Activated CD4-positive, alpha-beta T cell treated with anti-CD3 and anti-CD28 coated beads, Interleukin-2, amount 10 ng/mL, durations not matched to agents 24 days and 14 days (primary cell): ENCODE measurements around the gene IPO4. TPM values are rescaled to one million over a fixed set of nuclear protein-coding genes. Genes with fewer than 3 reads are reported as not detected.
A peak's percentile ranks its signal among the peaks of the same experiment; 100 is the strongest.

ENCODE experiments used
- DNase-seq: peaks from one replicate; pipeline ENCODE4 v3.0.0; 2022
- H3K27ac Mint-ChIP-seq: one replicate; pipeline ENCODE4 v1.8.0; 2022; ENCODE audit warnings: mild to moderate bottlenecking, mixed read lengths
- H3K27me3 Mint-ChIP-seq: one replicate; pipeline ENCODE4 v1.8.0; 2022; ENCODE audit warnings: mixed read lengths
- H3K36me3 Mint-ChIP-seq: one replicate; pipeline ENCODE4 v1.8.0; 2022; ENCODE audit warnings: low read depth, mild to moderate bottlenecking, mixed read lengths
- H3K4me1 Mint-ChIP-seq: one replicate; pipeline ENCODE4 v1.8.0; 2021; ENCODE audit warnings: mixed read lengths
- H3K4me3 Mint-ChIP-seq: one replicate; pipeline ENCODE4 v1.8.0; 2022; ENCODE audit warnings: mild to moderate bottlenecking, moderate library complexity, mixed read lengths
- H3K9me3 Mint-ChIP-seq: one replicate; pipeline ENCODE4 v1.8.0; 2021; ENCODE audit warnings: mixed read lengths
- intact Hi-C: fragments of 100-400 bp; cut with micrococcal nuclease; formaldehyde crosslinking; loops from one replicate; pipeline ENCODE4 v1.15.1; 2023
- total RNA-seq: library from RNA; stranded (reverse); gene quantifications from 2 replicates; pipeline ENCODE4 v1.2.3, GENCODE V29; 2022

Gene IPO4, protein sequence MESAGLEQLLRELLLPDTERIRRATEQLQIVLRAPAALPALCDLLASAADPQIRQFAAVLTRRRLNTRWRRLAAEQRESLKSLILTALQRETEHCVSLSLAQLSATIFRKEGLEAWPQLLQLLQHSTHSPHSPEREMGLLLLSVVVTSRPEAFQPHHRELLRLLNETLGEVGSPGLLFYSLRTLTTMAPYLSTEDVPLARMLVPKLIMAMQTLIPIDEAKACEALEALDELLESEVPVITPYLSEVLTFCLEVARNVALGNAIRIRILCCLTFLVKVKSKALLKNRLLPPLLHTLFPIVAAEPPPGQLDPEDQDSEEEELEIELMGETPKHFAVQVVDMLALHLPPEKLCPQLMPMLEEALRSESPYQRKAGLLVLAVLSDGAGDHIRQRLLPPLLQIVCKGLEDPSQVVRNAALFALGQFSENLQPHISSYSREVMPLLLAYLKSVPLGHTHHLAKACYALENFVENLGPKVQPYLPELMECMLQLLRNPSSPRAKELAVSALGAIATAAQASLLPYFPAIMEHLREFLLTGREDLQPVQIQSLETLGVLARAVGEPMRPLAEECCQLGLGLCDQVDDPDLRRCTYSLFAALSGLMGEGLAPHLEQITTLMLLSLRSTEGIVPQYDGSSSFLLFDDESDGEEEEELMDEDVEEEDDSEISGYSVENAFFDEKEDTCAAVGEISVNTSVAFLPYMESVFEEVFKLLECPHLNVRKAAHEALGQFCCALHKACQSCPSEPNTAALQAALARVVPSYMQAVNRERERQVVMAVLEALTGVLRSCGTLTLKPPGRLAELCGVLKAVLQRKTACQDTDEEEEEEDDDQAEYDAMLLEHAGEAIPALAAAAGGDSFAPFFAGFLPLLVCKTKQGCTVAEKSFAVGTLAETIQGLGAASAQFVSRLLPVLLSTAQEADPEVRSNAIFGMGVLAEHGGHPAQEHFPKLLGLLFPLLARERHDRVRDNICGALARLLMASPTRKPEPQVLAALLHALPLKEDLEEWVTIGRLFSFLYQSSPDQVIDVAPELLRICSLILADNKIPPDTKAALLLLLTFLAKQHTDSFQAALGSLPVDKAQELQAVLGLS
- total RNA-seq: 107 and 112 TPM in 2 replicates

DNA sequence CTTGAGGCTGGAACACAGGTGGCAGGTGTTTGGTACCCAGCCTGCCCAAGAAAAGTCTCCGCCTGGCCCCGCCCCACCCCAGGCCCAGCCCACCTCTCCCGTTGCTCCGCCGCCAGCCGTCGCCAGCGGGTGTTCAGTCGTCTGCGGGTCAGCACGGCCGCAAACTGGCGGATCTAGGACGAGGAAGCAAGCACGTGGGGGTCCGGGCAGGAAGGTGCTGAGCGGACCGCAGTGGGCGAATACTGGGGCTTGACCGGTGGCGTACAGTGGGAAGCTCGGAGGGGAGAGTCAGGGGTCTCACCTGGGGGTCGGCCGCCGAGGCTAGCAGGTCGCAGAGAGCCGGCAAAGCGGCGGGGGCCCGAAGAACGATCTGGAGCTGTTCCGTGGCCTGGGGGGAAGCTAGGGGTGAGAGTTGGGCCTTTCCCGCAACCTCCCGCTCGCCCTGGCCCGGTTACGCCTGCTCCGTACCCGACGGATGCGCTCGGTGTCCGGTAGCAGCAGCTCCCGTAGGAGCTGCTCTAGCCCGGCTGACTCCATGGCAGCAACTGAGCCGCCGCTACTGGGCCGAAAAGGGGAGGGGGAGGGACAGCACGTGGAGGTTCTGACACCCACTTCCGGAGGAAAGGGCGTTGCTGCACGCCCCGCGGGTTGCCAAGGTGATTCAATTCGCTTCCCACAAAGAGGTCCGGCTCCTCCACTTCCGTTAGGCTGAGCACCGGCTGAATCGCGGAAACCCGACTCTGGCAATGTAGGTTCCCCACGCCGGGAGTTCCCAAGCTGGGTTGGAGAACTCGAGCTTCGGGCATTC is at the start of gene IPO4:
Gene IPO4, minus strand, starts transcription at position 566 of the 808 bp plus-strand sequence. Its CDS starts 29 bp downstream, at position 537.
- peak; percentile 98 for DNase-seq
- Mint-ChIP-seq H3K4me3 (peak within 1 kb of the TSS; percentile 92), H3K4me1 (peaks cover 33% of the 10 kb centered on the region), H3K27ac (peak within 1 kb of the TSS; percentile 93), H3K36me3 (peaks cover 56% of the 10 kb centered on the region), H3K27me3 (no peaks in the 10 kb centered on the region), H3K9me3 (no peaks in the 10 kb centered on the region)
- intact Hi-C loops: loop anchor here (1.0 to 2.0 kb wide), 4 partner anchors 27 to 54 kb away; partner anchors contain the start of genes GMPR2, IRF9, NEDD8 and PSME2

- peaks cover 66% of the 10 kb centered on the region for H3K4me1 Mint-ChIP-seq
- no peaks in the 10 kb centered on the region for H3K27me3 Mint-ChIP-seq
- no peaks in the 10 kb centered on the region for H3K9me3 Mint-ChIP-seq
- no peak overlapping the region for H3K27ac Mint-ChIP-seq
- intact Hi-C loops: no loop called here
- no peak overlapping the region for H3K4me3 Mint-ChIP-seq
- no peak for DNase-seq
- peaks cover 66% of the 10 kb centered on the region for H3K36me3 Mint-ChIP-seq
These were observed 49.5 kb upstream of the IPO4 start for GRCh38 chr14:24238123-24238522.

DNA sequence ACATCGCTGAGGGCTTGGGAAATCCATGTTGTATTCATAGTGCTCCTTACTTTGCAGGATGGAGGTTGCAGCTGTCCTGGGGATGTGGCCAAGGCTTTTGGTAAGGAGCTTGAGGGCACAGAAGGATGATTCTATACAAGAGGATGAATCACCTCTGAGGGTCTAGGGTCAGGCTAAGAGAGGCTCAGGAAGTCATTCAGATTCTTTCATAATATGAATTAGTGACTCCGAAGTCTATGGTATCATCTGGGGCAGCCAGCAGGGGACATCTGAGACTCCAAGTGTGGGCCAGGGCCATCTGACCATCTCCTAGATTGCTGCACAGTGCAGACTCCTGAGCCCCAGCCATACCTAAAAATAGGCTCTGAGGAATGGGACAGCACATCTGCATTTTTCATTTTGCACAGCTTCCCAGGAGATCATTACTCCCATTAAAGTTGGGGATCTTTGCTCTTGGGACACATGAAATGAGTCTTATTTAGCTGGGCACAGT is 48.9 kb upstream of the IPO4 start:
- Mint-ChIP-seq H3K27ac (no peak overlapping the region), H3K36me3 (peaks cover 66% of the 10 kb centered on the region), H3K4me3 (no peak overlapping the region)

GRCh38 chr14:24236689-24237462 is 48.3 kb upstream of the IPO4 start:
- intact Hi-C loops: no loop called here
- H3K9me3 Mint-ChIP-seq: no peaks in the 10 kb centered on the region
- no peak for DNase-seq
- peaks cover 64% of the 10 kb centered on the region for H3K36me3 Mint-ChIP-seq
- H3K4me1 Mint-ChIP-seq: peaks cover 60% of the 10 kb centered on the region
- no peak overlapping the region for H3K4me3 Mint-ChIP-seq
- H3K27ac Mint-ChIP-seq: no peak overlapping the region
- no peaks in the 10 kb centered on the region for H3K27me3 Mint-ChIP-seq

More for the DNA sequence above, 48.9 kb upstream of the IPO4 start:
- Mint-ChIP-seq H3K27me3 (no peaks in the 10 kb centered on the region), H3K4me1 (peaks cover 62% of the 10 kb centered on the region), H3K9me3 (no peaks in the 10 kb centered on the region)
- no peak for DNase-seq
- intact Hi-C loops: no loop called here

DNA sequence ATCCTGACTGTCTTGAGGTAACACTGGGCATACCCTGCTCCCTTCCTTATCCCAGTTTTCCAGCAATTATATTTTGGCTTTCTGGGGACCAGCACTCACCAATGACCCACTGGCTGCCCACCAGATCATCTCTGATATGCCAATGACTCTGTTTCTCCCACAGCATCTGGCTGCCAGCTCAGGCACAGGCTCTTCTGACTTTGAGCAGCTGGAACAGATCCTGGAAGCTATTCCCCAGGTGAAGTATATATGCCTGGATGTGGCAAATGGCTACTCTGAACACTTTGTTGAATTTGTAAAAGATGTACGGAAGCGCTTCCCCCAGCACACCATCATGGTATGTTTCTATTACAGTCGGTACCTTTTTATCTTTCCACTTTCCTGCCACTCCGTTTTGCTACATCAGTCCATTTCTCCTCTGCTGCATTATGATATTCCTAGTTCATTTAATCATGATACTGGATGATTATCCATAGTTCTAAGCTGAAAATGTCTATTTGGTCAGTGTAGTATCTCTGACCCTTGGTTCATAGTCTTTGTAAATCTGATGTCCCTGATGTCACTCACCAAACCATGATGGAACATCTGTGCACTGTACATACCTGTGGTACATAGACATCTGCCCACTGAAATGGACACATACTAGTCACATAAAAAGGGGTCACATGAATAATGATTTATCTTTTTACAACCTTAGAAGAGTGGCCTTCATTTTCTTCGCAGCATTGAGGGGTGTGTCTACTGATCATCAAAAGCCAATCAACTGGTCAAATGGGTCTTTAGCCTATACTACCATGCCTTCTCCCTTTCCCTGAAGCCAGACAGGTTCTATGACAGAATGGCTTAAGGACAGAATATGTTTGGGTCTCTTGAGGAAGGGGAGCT is 47.4 kb upstream of the IPO4 start:
- Mint-ChIP-seq H3K4me3 (no peak overlapping the region), H3K27me3 (no peaks in the 10 kb centered on the region), H3K27ac (peak overlapping the region; percentile 17), H3K36me3 (peaks cover 63% of the 10 kb centered on the region), H3K9me3 (no peaks in the 10 kb centered on the region), H3K4me1 (peaks cover 64% of the 10 kb centered on the region)
- intact Hi-C loops: no loop called here
- DNase-seq: no peak

DNA sequence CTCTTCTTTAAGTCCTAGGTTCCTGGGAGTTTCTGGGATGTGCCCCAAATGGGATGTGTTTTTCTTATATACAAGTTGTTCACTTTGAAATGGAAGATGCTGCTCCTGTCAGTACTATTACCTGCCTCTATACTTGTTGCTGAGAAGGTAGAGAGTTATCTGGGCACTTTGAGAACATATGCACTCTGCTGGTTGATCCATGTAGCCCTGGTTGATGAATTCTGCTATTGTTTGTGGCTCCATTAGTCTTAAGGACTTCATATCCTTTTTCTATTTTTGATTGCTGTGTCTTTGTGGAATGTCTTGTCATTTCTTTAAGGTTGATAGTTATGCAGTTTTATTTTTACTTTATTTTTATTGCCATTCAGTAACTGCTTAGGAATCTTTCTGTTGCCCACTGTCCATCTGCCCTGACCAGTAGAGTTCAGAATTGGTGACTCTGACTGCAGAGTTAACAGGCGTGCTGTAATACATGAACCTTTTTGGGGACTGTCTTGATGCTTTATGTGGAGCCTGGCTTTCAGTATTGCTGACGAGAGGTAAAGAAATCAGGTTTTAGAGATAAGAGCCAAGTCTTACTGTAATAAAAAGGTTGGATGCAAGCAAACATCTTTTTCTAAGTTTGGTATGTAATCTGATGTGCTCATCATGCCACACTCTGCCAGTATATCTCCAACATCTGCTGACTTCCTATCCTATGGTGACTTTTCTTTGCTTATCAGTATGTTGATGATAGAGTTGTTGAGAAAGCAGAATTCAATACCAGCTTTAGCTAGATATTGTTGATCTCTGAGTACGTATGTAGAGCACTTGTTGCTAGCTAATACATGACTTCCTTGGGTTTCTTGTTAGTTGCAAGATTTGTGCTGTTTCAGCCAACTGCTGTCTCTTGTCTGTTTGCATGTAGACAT is 45.7 kb upstream of the IPO4 start:
- Mint-ChIP-seq H3K27me3 (no peaks in the 10 kb centered on the region), H3K36me3 (peaks cover 48% of the 10 kb centered on the region), H3K4me1 (peaks cover 52% of the 10 kb centered on the region), H3K27ac (no peak overlapping the region), H3K9me3 (no peaks in the 10 kb centered on the region), H3K4me3 (peak overlapping the region; percentile 53)
- intact Hi-C loops: no loop called here
- DNase-seq: no peak

- intact Hi-C loops: no loop called here
- H3K4me1 Mint-ChIP-seq: peaks cover 45% of the 10 kb centered on the region
- peaks cover 42% of the 10 kb centered on the region for H3K36me3 Mint-ChIP-seq
- DNase-seq: no peak
- peak overlapping the region; percentile 92 for H3K4me3 Mint-ChIP-seq
- H3K27ac Mint-ChIP-seq: peak overlapping the region; percentile 92
- no peaks in the 10 kb centered on the region for H3K27me3 Mint-ChIP-seq
- H3K9me3 Mint-ChIP-seq: no peaks in the 10 kb centered on the region
These were observed 44.9 kb upstream of the IPO4 start for GRCh38 chr14:24233538-24233866.

GRCh38 chr14:24232645-24233537 is 44.3 kb upstream of the IPO4 start, which contains the start of gene GMPR2:
TSS of gene GMPR2 (plus strand) at chr14:24232929. CDS start at chr14:24233254, 325 bp downstream.
- H3K36me3 Mint-ChIP-seq: peaks cover 36% of the 10 kb centered on the region
- intact Hi-C loops: loop anchor here (1.0 kb wide), 6 partner anchors 9 to 119 kb away; partner anchors contain the start of genes CHMP4A, DCAF11, DHRS1 and IPO4
- H3K4me1 Mint-ChIP-seq: peaks cover 40% of the 10 kb centered on the region

GRCh38 chr14:24232121-24232644 is 43.6 kb upstream of the IPO4 start, which contains the start of gene NEDD8:
TSS of gene NEDD8 (minus strand) at chr14:24232367. CDS start at chr14:24232267, 100 bp downstream.
- H3K4me1 Mint-ChIP-seq: peaks cover 41% of the 10 kb centered on the region
- peak within 1 kb of the TSS; percentile 92 for H3K27ac Mint-ChIP-seq
- no peaks in the 10 kb centered on the region for H3K9me3 Mint-ChIP-seq
- no peaks in the 10 kb centered on the region for H3K27me3 Mint-ChIP-seq
- peaks cover 34% of the 10 kb centered on the region for H3K36me3 Mint-ChIP-seq
- peak within 1 kb of the TSS; percentile 92 for H3K4me3 Mint-ChIP-seq
- intact Hi-C loops: loop anchor here (1.0 kb wide), 6 partner anchors 10 to 118 kb away; partner anchors contain the start of genes CHMP4A, DCAF11, DHRS1 and IPO4
- peak; percentile 96 for DNase-seq

More at GRCh38 chr14:24232645-24233537, 44.3 kb upstream of the IPO4 start, which contains the start of gene GMPR2:
- H3K27ac Mint-ChIP-seq: peak within 1 kb of the TSS; percentile 92
- DNase-seq: peak; percentile 77
- no peaks in the 10 kb centered on the region for H3K9me3 Mint-ChIP-seq
- H3K27me3 Mint-ChIP-seq: no peaks in the 10 kb centered on the region
- H3K4me3 Mint-ChIP-seq: peak within 1 kb of the TSS; percentile 92
